ENCODE results near the gene ATMIN.

GRCh38 chr16:80989801-80990200 lies 45.8 kb upstream of the ATMIN start:
- no peak for TF ChIP-seq EZH2phosphoT487 (IDR thresholded peaks at IDR 0.05; ENCODE audit: borderline replicate concordance)
- TF ChIP-seq, protein P1, sequence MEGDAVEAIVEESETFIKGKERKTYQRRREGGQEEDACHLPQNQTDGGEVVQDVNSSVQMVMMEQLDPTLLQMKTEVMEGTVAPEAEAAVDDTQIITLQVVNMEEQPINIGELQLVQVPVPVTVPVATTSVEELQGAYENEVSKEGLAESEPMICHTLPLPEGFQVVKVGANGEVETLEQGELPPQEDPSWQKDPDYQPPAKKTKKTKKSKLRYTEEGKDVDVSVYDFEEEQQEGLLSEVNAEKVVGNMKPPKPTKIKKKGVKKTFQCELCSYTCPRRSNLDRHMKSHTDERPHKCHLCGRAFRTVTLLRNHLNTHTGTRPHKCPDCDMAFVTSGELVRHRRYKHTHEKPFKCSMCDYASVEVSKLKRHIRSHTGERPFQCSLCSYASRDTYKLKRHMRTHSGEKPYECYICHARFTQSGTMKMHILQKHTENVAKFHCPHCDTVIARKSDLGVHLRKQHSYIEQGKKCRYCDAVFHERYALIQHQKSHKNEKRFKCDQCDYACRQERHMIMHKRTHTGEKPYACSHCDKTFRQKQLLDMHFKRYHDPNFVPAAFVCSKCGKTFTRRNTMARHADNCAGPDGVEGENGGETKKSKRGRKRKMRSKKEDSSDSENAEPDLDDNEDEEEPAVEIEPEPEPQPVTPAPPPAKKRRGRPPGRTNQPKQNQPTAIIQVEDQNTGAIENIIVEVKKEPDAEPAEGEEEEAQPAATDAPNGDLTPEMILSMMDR (conservative IDR thresholded peaks at IDR 0.05; ENCODE audit: low read length), result no peak
